Suprapubic skin (tissue), 4 donors: Measurements from ENCODE around the gene FARSA.

Source experiments
- EP300 ChIP-seq: sonication (generic); formaldehyde crosslinking; IDR thresholded peaks from one replicate; pipeline ENCODE4 v1.6.1; 2017; ENCODE audit warnings: antibody characterized with exemption
- POLR2A ChIP-seq, 2 donors: fragments of 450-650 bp; IDR thresholded peaks; one replicate each; pipeline ENCODE4 v1.6.1; 2017; ENCODE audit warnings: antibody characterized with exemption in 2 of 2, mild to moderate bottlenecking in 2 of 2, moderate library complexity in 2 of 2
- POLR2AphosphoS5 ChIP-seq, 3 donors: sonication (generic); formaldehyde crosslinking; IDR thresholded peaks; one replicate each; pipeline ENCODE4 v1.6.1; 2017; ENCODE audit warnings: antibody characterized with exemption in 3 of 3
- TF ChIP-seq, protein P1 (sequence below), 2 donors: fragments of 200-600 bp in 1 of 2; fragments of 450-650 bp in 1 of 2; sonication (generic) in 1 of 2; IDR thresholded peaks; one replicate each; pipeline ENCODE4 v1.5.1; 2016 to 2019; ENCODE audit warnings: antibody characterized with exemption in 2 of 2, mild to moderate bottlenecking in 1 of 2, moderate library complexity in 1 of 2

GRCh38 chr19:12912571-12912970, 20.9 kb downstream of the FARSA start:
- TF ChIP-seq POLR2A (IDR thresholded peaks at IDR 0.05), result no peak
- TF ChIP-seq POLR2AphosphoS5 (IDR thresholded peaks at IDR 0.05), result no peak
- TF ChIP-seq, protein P1, sequence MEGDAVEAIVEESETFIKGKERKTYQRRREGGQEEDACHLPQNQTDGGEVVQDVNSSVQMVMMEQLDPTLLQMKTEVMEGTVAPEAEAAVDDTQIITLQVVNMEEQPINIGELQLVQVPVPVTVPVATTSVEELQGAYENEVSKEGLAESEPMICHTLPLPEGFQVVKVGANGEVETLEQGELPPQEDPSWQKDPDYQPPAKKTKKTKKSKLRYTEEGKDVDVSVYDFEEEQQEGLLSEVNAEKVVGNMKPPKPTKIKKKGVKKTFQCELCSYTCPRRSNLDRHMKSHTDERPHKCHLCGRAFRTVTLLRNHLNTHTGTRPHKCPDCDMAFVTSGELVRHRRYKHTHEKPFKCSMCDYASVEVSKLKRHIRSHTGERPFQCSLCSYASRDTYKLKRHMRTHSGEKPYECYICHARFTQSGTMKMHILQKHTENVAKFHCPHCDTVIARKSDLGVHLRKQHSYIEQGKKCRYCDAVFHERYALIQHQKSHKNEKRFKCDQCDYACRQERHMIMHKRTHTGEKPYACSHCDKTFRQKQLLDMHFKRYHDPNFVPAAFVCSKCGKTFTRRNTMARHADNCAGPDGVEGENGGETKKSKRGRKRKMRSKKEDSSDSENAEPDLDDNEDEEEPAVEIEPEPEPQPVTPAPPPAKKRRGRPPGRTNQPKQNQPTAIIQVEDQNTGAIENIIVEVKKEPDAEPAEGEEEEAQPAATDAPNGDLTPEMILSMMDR (IDR thresholded peaks at IDR 0.05), result no peak
- no peak for TF ChIP-seq EP300
